C4-2B (cell line): ENCODE measurements around the gene STK40.

Source experiments
- ZFX ChIP-seq: fragments of 450-650 bp; IDR thresholded peaks from 2 replicates; pipeline ENCODE4 v1.6.1; 2017
- TF ChIP-seq, protein P1 (sequence below): fragments of 450-650 bp; conservative IDR thresholded peaks from 2 replicates; pipeline ENCODE4 v1.5.1; 2017; ENCODE audit warnings: mild to moderate bottlenecking

DNA sequence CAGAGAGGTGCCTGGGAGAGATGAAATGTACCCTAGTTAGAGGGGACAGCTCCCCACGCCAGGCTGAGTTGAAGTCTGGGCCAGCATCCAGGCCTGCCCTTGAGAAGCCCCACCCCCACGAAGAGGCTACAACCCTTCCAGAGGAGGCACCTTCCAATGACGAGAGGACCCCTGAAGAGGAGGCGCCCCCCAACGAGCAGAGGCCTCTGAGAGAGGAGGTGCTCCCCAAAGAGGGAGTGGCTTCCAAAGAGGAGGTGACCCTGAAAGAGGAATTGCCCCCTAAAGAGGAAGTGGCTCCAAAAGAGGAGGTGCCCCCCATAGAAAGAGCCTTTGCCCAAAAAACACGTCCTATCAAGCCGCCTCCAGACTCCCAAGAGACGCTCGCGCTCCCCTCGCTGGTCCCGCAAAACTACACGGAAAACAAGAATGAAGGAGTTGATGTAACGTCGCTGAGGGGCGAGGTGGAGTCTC lies 65.4 kb downstream of the STK40 start:
- TF ChIP-seq, protein P1, sequence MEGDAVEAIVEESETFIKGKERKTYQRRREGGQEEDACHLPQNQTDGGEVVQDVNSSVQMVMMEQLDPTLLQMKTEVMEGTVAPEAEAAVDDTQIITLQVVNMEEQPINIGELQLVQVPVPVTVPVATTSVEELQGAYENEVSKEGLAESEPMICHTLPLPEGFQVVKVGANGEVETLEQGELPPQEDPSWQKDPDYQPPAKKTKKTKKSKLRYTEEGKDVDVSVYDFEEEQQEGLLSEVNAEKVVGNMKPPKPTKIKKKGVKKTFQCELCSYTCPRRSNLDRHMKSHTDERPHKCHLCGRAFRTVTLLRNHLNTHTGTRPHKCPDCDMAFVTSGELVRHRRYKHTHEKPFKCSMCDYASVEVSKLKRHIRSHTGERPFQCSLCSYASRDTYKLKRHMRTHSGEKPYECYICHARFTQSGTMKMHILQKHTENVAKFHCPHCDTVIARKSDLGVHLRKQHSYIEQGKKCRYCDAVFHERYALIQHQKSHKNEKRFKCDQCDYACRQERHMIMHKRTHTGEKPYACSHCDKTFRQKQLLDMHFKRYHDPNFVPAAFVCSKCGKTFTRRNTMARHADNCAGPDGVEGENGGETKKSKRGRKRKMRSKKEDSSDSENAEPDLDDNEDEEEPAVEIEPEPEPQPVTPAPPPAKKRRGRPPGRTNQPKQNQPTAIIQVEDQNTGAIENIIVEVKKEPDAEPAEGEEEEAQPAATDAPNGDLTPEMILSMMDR, result no peak
- TF ChIP-seq ZFX, result no peak
